AG08396 (cell line): Measurements from ENCODE around the gene CIDEA.
A peak's percentile ranks its signal among the peaks of the same experiment; 100 is the strongest.
"Not testable (repeated sequence)": the region's sequence is repeated elsewhere in the genome, so short reads cannot be mapped to it uniquely, and the experiment has no call there.

Experiments
- DNase-seq: peaks from one replicate; pipeline ENCODE4 v3.0.0; 2012; ENCODE audit warnings: low spot score, mixed read lengths

CIDEA gene

GRCh38 chr18:12239431-12239830 lies 14.7 kb upstream of the CIDEA start:
- no peak for DNase-seq

GRCh38 chr18:12242658-12243260 lies 11.4 kb upstream of the CIDEA start:
- no peak for DNase-seq

- DNase-seq: not testable (repeated sequence)
Observed at GRCh38 chr18:12243272-12243671, 10.9 kb upstream of the CIDEA start.

- DNase-seq: no peak
Observed at GRCh38 chr18:12245793-12246135, 8.4 kb upstream of the CIDEA start.

- peak; percentile 49 for DNase-seq
Observed at GRCh38 chr18:12246849-12247808, 7.0 kb upstream of the CIDEA start.

GRCh38 chr18:12247946-12248345 lies 6.2 kb upstream of the CIDEA start:
- no peak for DNase-seq

- DNase-seq: no peak
Observed at GRCh38 chr18:12248926-12249720, 5.0 kb upstream of the CIDEA start.

- no peak for DNase-seq
Observed at GRCh38 chr18:12251311-12251710, 2.9 kb upstream of the CIDEA start.

- no peak for DNase-seq
Observed at GRCh38 chr18:12252061-12252460, 2.1 kb upstream of the CIDEA start.

GRCh38 chr18:12253027-12253426 lies 1.1 kb upstream of the CIDEA start:
- DNase-seq: no peak

GRCh38 chr18:12253663-12254135 lies 462 bp upstream of the CIDEA start:
- DNase-seq: no peak

GRCh38 chr18:12254820-12255511 lies 805 bp downstream of the CIDEA start:
- no peak for DNase-seq

- peak; percentile 56 for DNase-seq
Observed at GRCh38 chr18:12255626-12256026, 1.5 kb downstream of the CIDEA start.

GRCh38 chr18:12256951-12257350 lies 2.8 kb downstream of the CIDEA start:
- DNase-seq: no peak

- DNase-seq: no peak
Observed at GRCh38 chr18:12257996-12258718, 4.0 kb downstream of the CIDEA start.

- DNase-seq: no peak
Observed at GRCh38 chr18:12258719-12259705, 4.9 kb downstream of the CIDEA start.

- DNase-seq: no peak
Observed at GRCh38 chr18:12262748-12263147, 8.6 kb downstream of the CIDEA start.

GRCh38 chr18:12264864-12265263 lies 10.7 kb downstream of the CIDEA start:
- no peak for DNase-seq

- peak; percentile 91 for DNase-seq
Observed at GRCh38 chr18:12271376-12272235, 17.4 kb downstream of the CIDEA start.
